Astrocyte of the spinal cord (primary cell): ENCODE results near the gene PDILT.

Source experiments
- DNase-seq: peaks from one replicate; pipeline ENCODE4 v3.0.0; 2011; ENCODE audit warnings: low read depth, low spot score
- H3K4me3 ChIP-seq: 2 replicates; pipeline ENCODE4 v1.5.1; 2011; ENCODE audit warnings: low read depth, mild to moderate bottlenecking, low read length, moderate library complexity
- CTCF ChIP-seq: IDR thresholded peaks from 2 replicates; pipeline ENCODE4 v1.5.1; 2012; ENCODE audit warnings: low read depth, mild to moderate bottlenecking, low read length, inconsistent platforms
- in situ Hi-C: cut with HindIII; loops from 2 replicates; pipeline ENCODE4 v1.10.0; 2017; ENCODE audit warnings: low sequenced_read_pairs

Gene PDILT

GRCh38 chr16:20369452-20370054 is 35.0 kb downstream of the PDILT start:
- H3K4me3 ChIP-seq: no peak overlapping the region
- no peak for DNase-seq
- no peak for TF ChIP-seq CTCF
- in situ Hi-C loops: no loop called here

GRCh38 chr16:20364051-20364450 is 40.5 kb downstream of the PDILT start:
- no peak overlapping the region for H3K4me3 ChIP-seq
- TF ChIP-seq CTCF: no peak
- no peak for DNase-seq
- in situ Hi-C loops: no loop called here

GRCh38 chr16:20363191-20363590 is 41.3 kb downstream of the PDILT start:
- in situ Hi-C loops: no loop called here
- DNase-seq: no peak
- H3K4me3 ChIP-seq: no peak overlapping the region
- no peak for TF ChIP-seq CTCF

GRCh38 chr16:20359997-20360396 is 44.5 kb downstream of the PDILT start:
- DNase-seq: no peak
- no peak for TF ChIP-seq CTCF
- in situ Hi-C loops: no loop called here
- no peak overlapping the region for H3K4me3 ChIP-seq

GRCh38 chr16:20355114-20355782 is 49.3 kb downstream of the PDILT start:
- H3K4me3 ChIP-seq: no peak overlapping the region
- in situ Hi-C loops: no loop called here
- no peak for DNase-seq
- TF ChIP-seq CTCF: no peak

- in situ Hi-C loops: no loop called here
- H3K4me3 ChIP-seq: no peak overlapping the region
- TF ChIP-seq CTCF: no peak
- no peak for DNase-seq
Observed at GRCh38 chr16:20353379-20353778, 51.2 kb downstream of the PDILT start.
